CD4-positive, alpha-beta T cell treated with Interleukin-1 beta for 1 hour (primary cell): ENCODE data around the gene CNTNAP2.

ENCODE experiments used
- DNase-seq, 2 donors: peaks; one replicate each; pipeline ENCODE4 v3.0.0-alpha.2; 2020 to 2022

Gene CNTNAP2

GRCh38 chr7:147909431-147910148, 1793.0 kb downstream of the CNTNAP2 start:
- DNase-seq = no peak

GRCh38 chr7:147911201-147911601, 1794.6 kb downstream of the CNTNAP2 start:
- no peak for DNase-seq

GRCh38 chr7:147912291-147912690, 1795.7 kb downstream of the CNTNAP2 start:
- DNase-seq = no peak

- no peak for DNase-seq
Measured at GRCh38 chr7:147912946-147913638, 1796.5 kb downstream of the CNTNAP2 start.

GRCh38 chr7:147915781-147916180, 1799.2 kb downstream of the CNTNAP2 start:
- no peak for DNase-seq

- DNase-seq = no peak
Measured at GRCh38 chr7:147916573-147916972, 1800.0 kb downstream of the CNTNAP2 start.

GRCh38 chr7:147923841-147924240, 1807.2 kb downstream of the CNTNAP2 start:
- DNase-seq = no peak

- DNase-seq = no peak
Measured at GRCh38 chr7:147937428-147937827, 1820.8 kb downstream of the CNTNAP2 start.

GRCh38 chr7:147941381-147941780, 1824.8 kb downstream of the CNTNAP2 start:
- no peak for DNase-seq

- DNase-seq = no peak
Measured at GRCh38 chr7:147944321-147944720, 1827.7 kb downstream of the CNTNAP2 start.

- no peak for DNase-seq
Measured at GRCh38 chr7:147952918-147953317, 1836.3 kb downstream of the CNTNAP2 start.

- no peak for DNase-seq
Measured at GRCh38 chr7:147968046-147968610, 1851.5 kb downstream of the CNTNAP2 start.

GRCh38 chr7:147971606-147972110, 1855.1 kb downstream of the CNTNAP2 start:
- DNase-seq = no peak

GRCh38 chr7:147978201-147978600, 1861.6 kb downstream of the CNTNAP2 start:
- DNase-seq = no peak

GRCh38 chr7:147978651-147979050, 1862.0 kb downstream of the CNTNAP2 start:
- no peak for DNase-seq

- no peak for DNase-seq
Measured at GRCh38 chr7:147980826-147981813, 1864.5 kb downstream of the CNTNAP2 start.

- DNase-seq = no peak
Measured at GRCh38 chr7:147982307-147982706, 1865.7 kb downstream of the CNTNAP2 start.

- no peak for DNase-seq
Measured at GRCh38 chr7:147984265-147984664, 1867.7 kb downstream of the CNTNAP2 start.

GRCh38 chr7:147990079-147990478, 1873.5 kb downstream of the CNTNAP2 start:
- DNase-seq = no peak

GRCh38 chr7:147990942-147991341, 1874.3 kb downstream of the CNTNAP2 start:
- DNase-seq = no peak

- no peak for DNase-seq
Measured at GRCh38 chr7:147992698-147993097, 1876.1 kb downstream of the CNTNAP2 start.

- no peak for DNase-seq
Measured at GRCh38 chr7:147997636-147998035, 1881.0 kb downstream of the CNTNAP2 start.

GRCh38 chr7:147999962-148000361, 1883.4 kb downstream of the CNTNAP2 start:
- DNase-seq = no peak
